C4-2B (cell line): ENCODE results near the gene DGKI.

Source experiments
- CTCF ChIP-seq: fragments of 450-650 bp; conservative IDR thresholded peaks from 2 replicates; pipeline ENCODE4 v1.5.1; 2017; ENCODE audit warnings: mild to moderate bottlenecking
- ZFX ChIP-seq: fragments of 450-650 bp; IDR thresholded peaks from 2 replicates; pipeline ENCODE4 v1.6.1; 2017

GRCh38 chr7:137527634-137528033, 319.1 kb downstream of the DGKI start:
- TF ChIP-seq CTCF, result no peak
- no peak for TF ChIP-seq ZFX
